Mucosa of rectum (tissue), 2 donors: ENCODE data around the gene TNS1.

Source experiments
- H3K27ac ChIP-seq, 2 donors: one replicate each; pipeline ENCODE4 v1.7.0; 2013; ENCODE audit warnings: inconsistent platforms in 2 of 2, low read depth in 2 of 2, low read length in 2 of 2
- H3K27me3 ChIP-seq, 2 donors: one replicate each; pipeline ENCODE4 v1.7.0; 2013; ENCODE audit warnings: low read length in 2 of 2; ENCODE audit not compliant: control insufficient read depth in 2 of 2, insufficient read depth in 2 of 2
- H3K36me3 ChIP-seq, 2 donors: one replicate each; pipeline ENCODE4 v1.7.0; 2013; ENCODE audit warnings: low read length in 2 of 2; ENCODE audit not compliant: control insufficient read depth in 2 of 2, insufficient read depth in 2 of 2
- H3K4me1 ChIP-seq, 2 donors: one replicate each; pipeline ENCODE4 v1.7.0; 2013; ENCODE audit warnings: low read length in 2 of 2, mild to moderate bottlenecking in 1 of 2; ENCODE audit not compliant: control insufficient read depth in 2 of 2, insufficient read depth in 2 of 2
- H3K4me3 ChIP-seq, 2 donors: one replicate each; pipeline ENCODE4 v1.7.0; 2013; ENCODE audit warnings: low read length in 2 of 2
- H3K9ac ChIP-seq, 2 donors: one replicate each; pipeline ENCODE4 v1.7.0; 2013; ENCODE audit warnings: low read length in 2 of 2, low read depth in 1 of 2, mild to moderate bottlenecking in 1 of 2
- H3K9me3 ChIP-seq, 2 donors: one replicate each; pipeline ENCODE4 v1.7.0; 2013; ENCODE audit warnings: low read length in 2 of 2; ENCODE audit not compliant: control insufficient read depth in 2 of 2
- donor health status: healthy.
- donor health status: Normal muscosa, but diverticular disease.

TNS1 gene

GRCh38 chr2:217899231-217900009 is 103.4 kb downstream of the TNS1 start:
- peaks cover 0 to 16% of the 10 kb centered on the region in 2 donors for H3K36me3 ChIP-seq
- peaks cover 18 to 29% of the 10 kb centered on the region in 2 donors for H3K4me1 ChIP-seq
- H3K27ac ChIP-seq: no peak overlapping the region
- H3K27me3 ChIP-seq: no peaks in the 10 kb centered on the region
- H3K9me3 ChIP-seq: no peaks in the 10 kb centered on the region
- H3K9ac ChIP-seq: no peak overlapping the region
- H3K4me3 ChIP-seq: no peak overlapping the region

GRCh38 chr2:217897816-217898806 is 104.7 kb downstream of the TNS1 start:
- Histone ChIP-seq H3K36me3 (peaks cover 0 to 16% of the 10 kb centered on the region in 2 donors), H3K4me1 (peaks cover 9 to 17% of the 10 kb centered on the region in 2 donors), H3K27ac (no peak overlapping the region), H3K4me3 (no peak overlapping the region), H3K9ac (no peak overlapping the region), H3K9me3 (no peaks in the 10 kb centered on the region), H3K27me3 (no peaks in the 10 kb centered on the region)

GRCh38 chr2:217897091-217897715 is 105.6 kb downstream of the TNS1 start:
- H3K36me3 ChIP-seq: peaks cover 5 to 16% of the 10 kb centered on the region in 2 donors
- peaks cover 8% of the 10 kb centered on the region in 2 donors for H3K4me1 ChIP-seq
- no peak overlapping the region for H3K9ac ChIP-seq
- no peak overlapping the region for H3K4me3 ChIP-seq
- no peaks in the 10 kb centered on the region for H3K9me3 ChIP-seq
- H3K27ac ChIP-seq: no peak overlapping the region
- no peaks in the 10 kb centered on the region for H3K27me3 ChIP-seq

GRCh38 chr2:217895070-217895635 is 107.6 kb downstream of the TNS1 start:
- Histone ChIP-seq H3K9ac (no peak overlapping the region), H3K4me3 (no peak overlapping the region), H3K27me3 (no peaks in the 10 kb centered on the region), H3K27ac (no peak overlapping the region), H3K4me1 (peaks cover 0 to 4% of the 10 kb centered on the region in 2 donors), H3K36me3 (peaks cover 10 to 24% of the 10 kb centered on the region in 2 donors), H3K9me3 (no peaks in the 10 kb centered on the region)

- Histone ChIP-seq H3K27ac (no peak overlapping the region), H3K9ac (no peak overlapping the region), H3K9me3 (no peaks in the 10 kb centered on the region), H3K27me3 (no peaks in the 10 kb centered on the region), H3K4me1 (no peaks in the 10 kb centered on the region), H3K36me3 (peaks cover 15 to 24% of the 10 kb centered on the region in 2 donors), H3K4me3 (no peak overlapping the region)
These were observed 109.4 kb downstream of the TNS1 start for GRCh38 chr2:217893440-217893839.

- Histone ChIP-seq H3K9ac (no peak overlapping the region), H3K4me3 (no peak overlapping the region), H3K4me1 (no peaks in the 10 kb centered on the region), H3K36me3 (peaks cover 15 to 21% of the 10 kb centered on the region in 2 donors), H3K27me3 (no peaks in the 10 kb centered on the region), H3K9me3 (no peaks in the 10 kb centered on the region), H3K27ac (no peak overlapping the region)
These were observed 110.2 kb downstream of the TNS1 start for GRCh38 chr2:217892560-217892959.

GRCh38 chr2:217890445-217890844 is 112.3 kb downstream of the TNS1 start:
- H3K9ac ChIP-seq: no peak overlapping the region
- peaks cover 15 to 16% of the 10 kb centered on the region in 2 donors for H3K36me3 ChIP-seq
- H3K4me3 ChIP-seq: no peak overlapping the region
- H3K9me3 ChIP-seq: no peaks in the 10 kb centered on the region
- no peaks in the 10 kb centered on the region for H3K27me3 ChIP-seq
- H3K27ac ChIP-seq: no peak overlapping the region
- no peaks in the 10 kb centered on the region for H3K4me1 ChIP-seq

GRCh38 chr2:217889656-217890055 is 113.1 kb downstream of the TNS1 start:
- Histone ChIP-seq H3K9ac (no peak overlapping the region), H3K9me3 (no peaks in the 10 kb centered on the region), H3K27ac (no peak overlapping the region), H3K4me1 (no peaks in the 10 kb centered on the region), H3K27me3 (no peaks in the 10 kb centered on the region), H3K36me3 (peaks cover 15 to 21% of the 10 kb centered on the region in 2 donors), H3K4me3 (no peak overlapping the region)

GRCh38 chr2:217887841-217888701 is 114.7 kb downstream of the TNS1 start:
- H3K9ac ChIP-seq: no peak overlapping the region
- no peaks in the 10 kb centered on the region for H3K27me3 ChIP-seq
- peaks cover 17 to 22% of the 10 kb centered on the region in 2 donors for H3K36me3 ChIP-seq

More at GRCh38 chr2:217887841-217888701, 114.7 kb downstream of the TNS1 start:
- no peak overlapping the region for H3K4me3 ChIP-seq
- no peak overlapping the region for H3K27ac ChIP-seq
- no peaks in the 10 kb centered on the region for H3K4me1 ChIP-seq
- H3K9me3 ChIP-seq: no peaks in the 10 kb centered on the region
